Ishikawa (cell line): Measurements from ENCODE around the gene KCNIP4.

ENCODE experiments used
- CEBPB ChIP-seq: IDR thresholded peaks from 2 replicates; pipeline ENCODE4 v1.6.1; 2012
- CREB1 ChIP-seq: IDR thresholded peaks from 2 replicates; pipeline ENCODE4 v1.6.1; 2012; ENCODE audit warnings: low read depth
- EGR1 ChIP-seq: IDR thresholded peaks from 2 replicates; pipeline ENCODE4 v1.6.1; 2012
- EP300 ChIP-seq: IDR thresholded peaks from 2 replicates; pipeline ENCODE4 v1.6.1; 2012; ENCODE audit warnings: borderline replicate concordance
- FOXM1 ChIP-seq: IDR thresholded peaks from 2 replicates; pipeline ENCODE4 v1.6.1; 2012; ENCODE audit warnings: low read depth, borderline replicate concordance
- NFIC ChIP-seq: IDR thresholded peaks from 2 replicates; pipeline ENCODE4 v1.6.1; 2012
- RAD21 ChIP-seq: IDR thresholded peaks from 2 replicates; pipeline ENCODE4 v1.6.1; 2012; ENCODE audit warnings: low read depth
- REST ChIP-seq: IDR thresholded peaks from 2 replicates; pipeline ENCODE4 v1.6.1; 2012; ENCODE audit warnings: low read depth, mild to moderate bottlenecking
- TAF1 ChIP-seq: IDR thresholded peaks from 2 replicates; pipeline ENCODE4 v1.6.1; 2012; ENCODE audit warnings: low read depth, mild to moderate bottlenecking
- TCF12 ChIP-seq: IDR thresholded peaks from 2 replicates; pipeline ENCODE4 v1.6.1; 2012; ENCODE audit warnings: low read depth
- TEAD4 ChIP-seq: IDR thresholded peaks from 2 replicates; pipeline ENCODE4 v1.6.1; 2012
- YY1 ChIP-seq: IDR thresholded peaks from 2 replicates; pipeline ENCODE4 v1.6.1; 2012; ENCODE audit warnings: low read depth
- ZBTB7A ChIP-seq: IDR thresholded peaks from 2 replicates; pipeline ENCODE4 v1.6.1; 2012; ENCODE audit warnings: low read depth
- TF ChIP-seq, protein P1 (sequence below): IDR thresholded peaks from 2 replicates; pipeline ENCODE4 v1.6.1; 2012
- TF ChIP-seq, protein P2 (sequence below): IDR thresholded peaks from 2 replicates; pipeline ENCODE4 v1.6.1; 2012

Gene KCNIP4

GRCh38 chr4:21593671-21594001 is 354.9 kb downstream of the KCNIP4 start:
- no peak for TF ChIP-seq REST
- no peak for TF ChIP-seq CREB1
- TF ChIP-seq NFIC, result no peak
- TF ChIP-seq EP300, result no peak
- no peak for TF ChIP-seq TEAD4
- no peak for TF ChIP-seq TCF12

DNA sequence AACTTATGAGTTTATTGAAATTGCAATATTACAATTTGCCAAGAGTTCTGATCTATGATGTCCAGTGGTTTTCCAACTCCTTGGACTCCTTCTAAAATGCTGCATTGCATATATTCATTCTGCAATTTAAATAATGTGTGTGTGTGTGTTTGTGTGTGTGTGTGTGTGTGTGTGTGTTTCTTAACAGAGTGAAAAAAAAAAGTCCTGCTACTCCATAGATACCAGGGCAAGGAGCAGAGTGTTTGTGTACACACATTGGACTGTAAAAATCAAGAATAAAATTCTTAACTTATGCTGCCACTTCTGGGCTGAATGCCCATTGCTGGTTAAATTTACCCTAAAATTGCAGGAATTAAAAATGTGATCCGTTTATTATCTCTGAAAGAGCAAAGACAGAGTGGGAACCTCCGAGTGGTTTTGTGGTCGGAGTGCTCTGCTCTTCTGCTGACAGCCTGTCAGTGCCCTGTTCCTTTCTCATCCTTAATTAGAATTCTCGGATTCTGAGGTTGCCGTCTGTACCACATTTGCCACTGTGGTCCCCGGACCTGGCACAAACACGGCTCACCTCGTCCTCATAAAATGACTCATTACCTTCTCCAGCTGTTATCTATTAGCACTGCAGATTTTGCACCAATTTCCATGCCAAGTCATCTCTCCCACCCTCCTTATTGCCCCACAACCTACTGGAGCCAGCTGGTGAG is 355.5 kb downstream of the KCNIP4 start:
- TF ChIP-seq CREB1 (no peak), EGR1 (no peak), TCF12 (no peak), YY1 (no peak), ZBTB7A (no peak), EP300 (no peak), NFIC (no peak), CEBPB (no peak), TEAD4 (no peak), RAD21 (no peak), FOXM1 (no peak), TAF1 (no peak), REST (no peak)
- TF ChIP-seq, protein P1, sequence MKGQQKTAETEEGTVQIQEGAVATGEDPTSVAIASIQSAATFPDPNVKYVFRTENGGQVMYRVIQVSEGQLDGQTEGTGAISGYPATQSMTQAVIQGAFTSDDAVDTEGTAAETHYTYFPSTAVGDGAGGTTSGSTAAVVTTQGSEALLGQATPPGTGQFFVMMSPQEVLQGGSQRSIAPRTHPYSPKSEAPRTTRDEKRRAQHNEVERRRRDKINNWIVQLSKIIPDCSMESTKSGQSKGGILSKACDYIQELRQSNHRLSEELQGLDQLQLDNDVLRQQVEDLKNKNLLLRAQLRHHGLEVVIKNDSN, result no peak
- TF ChIP-seq, protein P2, sequence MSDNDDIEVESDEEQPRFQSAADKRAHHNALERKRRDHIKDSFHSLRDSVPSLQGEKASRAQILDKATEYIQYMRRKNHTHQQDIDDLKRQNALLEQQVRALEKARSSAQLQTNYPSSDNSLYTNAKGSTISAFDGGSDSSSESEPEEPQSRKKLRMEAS, result no peak

DNA sequence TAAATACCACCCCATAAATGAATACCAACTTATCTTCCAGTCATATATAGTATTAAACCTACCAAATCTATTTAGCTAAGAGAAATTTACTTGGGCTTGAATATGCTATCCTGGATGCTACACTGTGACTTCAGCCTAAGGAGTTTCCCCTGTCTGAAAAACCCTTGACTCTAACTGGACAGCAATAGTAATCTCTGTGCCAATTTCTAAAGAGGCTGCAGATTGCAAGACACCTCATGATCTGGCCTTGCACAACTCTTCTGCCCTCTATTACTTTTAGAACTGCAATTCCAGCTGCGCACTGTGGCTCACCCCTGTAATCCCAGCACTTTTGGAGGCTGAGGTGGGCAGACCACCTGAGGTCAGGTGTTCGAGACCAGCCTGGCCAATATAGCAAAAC is 371.5 kb downstream of the KCNIP4 start:
- TF ChIP-seq TAF1 (no peak), CEBPB (no peak), EGR1 (no peak), TCF12 (no peak), NFIC (no peak), EP300 (no peak), RAD21 (no peak)
- TF ChIP-seq, protein P1, result no peak

GRCh38 chr4:21571100-21571499 is 377.5 kb downstream of the KCNIP4 start:
- no peak for TF ChIP-seq ZBTB7A
- no peak for TF ChIP-seq CEBPB
- no peak for TF ChIP-seq RAD21
- TF ChIP-seq NFIC, result no peak
- no peak for TF ChIP-seq TEAD4
- no peak for TF ChIP-seq TAF1
- no peak for TF ChIP-seq YY1
- TF ChIP-seq, protein P2, result no peak
- TF ChIP-seq, protein P1, result no peak
- TF ChIP-seq EGR1, result no peak
- no peak for TF ChIP-seq CREB1
- no peak for TF ChIP-seq REST
- TF ChIP-seq TCF12, result no peak
- TF ChIP-seq EP300, result no peak
- no peak for TF ChIP-seq FOXM1
